H1 (cell line): ENCODE data around the gene GALNT18. TPM values are rescaled to one million over a fixed set of nuclear protein-coding genes. Genes with fewer than 3 reads are reported as not detected.

Source experiments
- CTCF ChIA-PET: fragments of 300-600 bp; sonication (Branson Sonifier 250); formaldehyde crosslinking; loops from one replicate; lab custom pipeline; 2021; ENCODE audit not compliant: partially characterized antibody; lab: Charles Lee
- POLR2A ChIA-PET: fragments of 300-600 bp; sonication (Branson Sonifier 250); formaldehyde crosslinking; loops from one replicate; lab custom pipeline; 2021; ENCODE audit warnings: inconsistent platforms; ENCODE audit not compliant: partially characterized antibody; lab: Charles Lee
- DNase-seq, 2 experiments: peaks; one replicate each; pipeline versions ENCODE4 v3.0.0 to v3.0.0-alpha.2; 2010 to 2022; ENCODE audit warnings: low spot score in 2 of 2, low read depth in 1 of 2, mixed read lengths in 1 of 2
- FAIRE-seq: peaks from 2 replicates; lab custom pipeline; 2011; peaks lifted over from hg19 to GRCh38; lab: Jason Lieb, UNC
- H2AFZ ChIP-seq: 2 replicates; pipeline ENCODE4 v1.8.1; 2012; ENCODE audit warnings: low read length, inconsistent platforms
- H2AK5ac ChIP-seq: 2 replicates; pipeline ENCODE4 v1.6.1; 2013; ENCODE audit warnings: low read depth, low read length
- H2BK120ac ChIP-seq: replicated peaks from 2 replicates; pipeline ENCODE3; 2013; ENCODE audit warnings: low read depth, low read length, inconsistent platforms
- H2BK12ac ChIP-seq: 2 replicates; pipeline ENCODE4 v1.6.1; 2013; ENCODE audit warnings: low read depth, low read length
- H2BK15ac ChIP-seq: 2 replicates; pipeline ENCODE4 v1.6.1; 2013; ENCODE audit warnings: low read length
- H2BK20ac ChIP-seq: 2 replicates; pipeline ENCODE4 v1.6.1; 2013; ENCODE audit warnings: low read length
- H2BK5ac ChIP-seq: 2 replicates; pipeline ENCODE4 v1.6.1; 2013; ENCODE audit warnings: low read depth, low read length
- H3K14ac ChIP-seq: 2 replicates; pipeline ENCODE4 v1.6.1; 2013; ENCODE audit warnings: inconsistent platforms; ENCODE audit not compliant: insufficient read length
- H3K18ac ChIP-seq: 2 replicates; pipeline ENCODE4 v1.6.1; 2013; ENCODE audit warnings: low read length; ENCODE audit errors: extremely low read depth
- H3K23ac ChIP-seq: 2 replicates; pipeline ENCODE4 v1.6.1; 2013; ENCODE audit warnings: inconsistent platforms; ENCODE audit not compliant: insufficient read length
- H3K23me2 ChIP-seq: 2 replicates; pipeline ENCODE4 v1.6.1; 2013; ENCODE audit warnings: low read depth, low read length
- H3K27ac ChIP-seq: 2 replicates; pipeline ENCODE4 v1.6.1; 2011; ENCODE audit warnings: low read depth, low read length, inconsistent platforms
- H3K27me3 ChIP-seq, 4 experiments: replicated peaks in 1 of 4; 1 replicate in 1 of 4; 2 replicates in 3 of 4; pipeline versions ENCODE4 v1.6.1 to v1.8.1; 2011 to 2013; ENCODE audit warnings: low read length in 3 of 4, mild to moderate bottlenecking in 3 of 4, inconsistent platforms in 2 of 4, mixed read lengths in 2 of 4, moderate library complexity in 1 of 4; ENCODE audit not compliant: control insufficient read depth in 3 of 4, insufficient read depth in 3 of 4; ENCODE audit errors: extremely low read depth in 1 of 4
- H3K36me3 ChIP-seq, 4 experiments: 2 replicates each; pipeline versions ENCODE4 v1.6.1 to v1.8.1; 2011 to 2013; ENCODE audit warnings: mild to moderate bottlenecking in 4 of 4, low read length in 3 of 4, moderate library complexity in 2 of 4, control low read depth in 1 of 4, inconsistent platforms in 1 of 4; ENCODE audit not compliant: insufficient read depth in 4 of 4, control insufficient read depth in 2 of 4
- H3K4ac ChIP-seq: replicated peaks from 2 replicates; pipeline ENCODE3; 2013; ENCODE audit warnings: low read length, low read depth, mixed read lengths, inconsistent platforms; ENCODE audit not compliant: insufficient read length
- H3K4me1 ChIP-seq, 4 experiments: replicated peaks in 1 of 4; 1 replicate in 1 of 4; 2 replicates in 3 of 4; pipeline versions ENCODE4 v1.6.1 to v1.8.1; 2011 to 2013; ENCODE audit warnings: low read length in 3 of 4, inconsistent platforms in 2 of 4, mixed read lengths in 1 of 4; ENCODE audit not compliant: insufficient read depth in 4 of 4, control insufficient read depth in 3 of 4
- H3K4me2 ChIP-seq, 2 experiments: 2 replicates each; pipeline versions ENCODE4 v1.6.1 to v1.8.1; 2011 to 2013; ENCODE audit warnings: low read depth in 2 of 2, low read length in 2 of 2, control low read depth in 1 of 2, inconsistent platforms in 1 of 2, mild to moderate bottlenecking in 1 of 2; ENCODE audit not compliant: insufficient read depth in 1 of 2
- H3K4me3 ChIP-seq, 4 experiments: fragments of 200-600, 300-600 bp in 1 of 4; sonication (generic), shearing (Covaris generic), sonication (Bioruptor Twin) in 1 of 4; 2 replicates each; pipeline versions ENCODE4 v1.5.1 to v1.8.1; 2011 to 2016; ENCODE audit warnings: low read length in 4 of 4, low read depth in 3 of 4, control low read depth in 2 of 4, inconsistent platforms in 2 of 4, mild to moderate bottlenecking in 2 of 4, mixed read lengths in 1 of 4, moderate library complexity in 1 of 4; ENCODE audit not compliant: insufficient read depth in 2 of 4; ENCODE audit errors: extremely low read depth in 1 of 4
- H3K56ac ChIP-seq: replicated peaks from 2 replicates; pipeline ENCODE3; 2013; ENCODE audit warnings: low read depth, mild to moderate bottlenecking, mixed read lengths, low read length, inconsistent platforms; ENCODE audit not compliant: insufficient read length
- H3K79me1 ChIP-seq: 2 replicates; pipeline ENCODE4 v1.6.1; 2013; ENCODE audit warnings: low read depth, low read length, control low read depth
- H3K79me2 ChIP-seq, 2 experiments: 2 replicates each; pipeline versions ENCODE4 v1.6.1 to v1.8.1; 2012 to 2013; ENCODE audit warnings: low read length in 2 of 2, mild to moderate bottlenecking in 2 of 2, inconsistent platforms in 1 of 2; ENCODE audit not compliant: insufficient read depth in 2 of 2, control insufficient read depth in 1 of 2
- H3K9ac ChIP-seq, 4 experiments: replicated peaks in 1 of 4; 1 replicate in 1 of 4; 2 replicates in 3 of 4; pipeline versions ENCODE4 v1.6.1 to v1.8.1; 2011 to 2013; ENCODE audit warnings: low read depth in 3 of 4, low read length in 3 of 4, control low read depth in 2 of 4, mild to moderate bottlenecking in 2 of 4, moderate library complexity in 2 of 4, inconsistent platforms in 1 of 4; ENCODE audit errors: extremely low read depth in 1 of 4
- H3K9me3 ChIP-seq, 2 experiments: 2 replicates each; pipeline versions ENCODE4 v1.6.1 to v1.8.1; 2012 to 2013; ENCODE audit warnings: mild to moderate bottlenecking in 2 of 2, moderate library complexity in 2 of 2, control low read depth in 1 of 2, inconsistent platforms in 1 of 2, low read depth in 1 of 2, low read length in 1 of 2, mixed read lengths in 1 of 2; ENCODE audit not compliant: insufficient read depth in 2 of 2
- H4K20me1 ChIP-seq, 2 experiments: replicated peaks in 1 of 2; 2 replicates each; pipeline versions ENCODE3 to v1.8.1; 2011 to 2013; ENCODE audit warnings: inconsistent platforms in 2 of 2, low read length in 2 of 2, mild to moderate bottlenecking in 1 of 2; ENCODE audit not compliant: insufficient read depth in 2 of 2, control insufficient read depth in 1 of 2
- H4K5ac ChIP-seq: 2 replicates; pipeline ENCODE4 v1.6.1; 2013; ENCODE audit warnings: low read length, low read depth, mixed read lengths, inconsistent platforms; ENCODE audit not compliant: insufficient read length
- H4K8ac ChIP-seq: 2 replicates; pipeline ENCODE4 v1.8.0; 2013; ENCODE audit warnings: mild to moderate bottlenecking, moderate library complexity, low read length, inconsistent platforms; ENCODE audit not compliant: insufficient read depth; ENCODE audit errors: extremely low read depth
- H4K91ac ChIP-seq: replicated peaks from 2 replicates; pipeline ENCODE3; 2013; ENCODE audit warnings: low read length, mixed read lengths, inconsistent platforms; ENCODE audit not compliant: insufficient read length
- YY1 ChIP-seq: IDR thresholded peaks from 2 replicates; pipeline ENCODE4 v1.6.1; 2011; ENCODE audit warnings: low read depth, mild to moderate bottlenecking, low read length
- WGBS, 2 experiments: shearing (Covaris generic) in 1 of 2; methylation state at CpG; one replicate each; pipeline versions ENCODE4 v1.1.6 to v1.1.7; 2013 to 2015; ENCODE audit warnings: low lambda C conversion rate in 2 of 2, mixed read lengths in 2 of 2, inconsistent platforms in 1 of 2, low coverage in 1 of 2, missing lambda C conversion rate in 1 of 2; ENCODE audit not compliant: insufficient replicate concordance in 2 of 2, insufficient coverage in 1 of 2, insufficient read length in 1 of 2; ENCODE audit errors: extremely low coverage in 1 of 2, missing lambda C conversion rate in 1 of 2; 5-methylcytosine and 5-hydroxymethylcytosine counted together
- polyA plus RNA-seq, 7 experiments: library from polyadenylated mRNA; depleted of rRNA in 3 of 7; stranded (reverse) in 5 of 7; unstranded in 2 of 7; fragments of >200 nt in 5 of 7; fragments of 200-250 nt in 2 of 7; gene quantifications; 1 replicate in 5 of 7; 2 replicates in 1 of 7; 4 replicates in 1 of 7; pipeline versions ENCODE4 v1.2.1 to v1.2.3, GENCODE V29; 2011 to 2013; ENCODE audit warnings: missing spikeins in 2 of 7, mixed read lengths in 2 of 7
- total RNA-seq: library from RNA; stranded (reverse); fragmentation: NEBNext Ultra II Directional; extraction: Animal tissue kit (Norgen Biotek cat#: 25700); gene quantifications from 2 replicates; pipeline ENCODE4 v1.2.1, GENCODE V29; 2021

GALNT18 gene
- total and polyA plus RNA-seq, 2 of the 8 experiments (the other 6 are each of a cell fraction or from before 2014, with no cell fraction given): 6.0 to 9.4 TPM

DNA sequence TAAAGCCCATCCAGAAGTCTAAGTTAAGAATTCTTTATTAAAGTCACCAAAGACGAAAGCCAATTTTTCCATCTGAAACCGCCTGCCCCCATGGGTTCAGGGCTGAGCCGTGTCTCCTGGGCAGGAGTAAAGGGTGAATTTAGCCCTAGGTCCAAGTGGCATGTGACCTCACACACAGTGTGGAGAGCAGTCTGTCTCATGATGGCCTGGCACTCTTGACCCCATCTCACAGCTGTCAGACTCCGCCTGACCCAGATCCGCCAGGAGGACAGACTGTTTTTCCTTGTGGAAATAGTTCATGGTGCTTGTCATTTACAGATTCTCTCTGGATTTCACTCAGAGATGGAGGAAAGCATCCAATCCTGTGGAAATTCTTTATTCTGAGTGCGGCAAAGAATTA is 109.7 kb downstream of the GALNT18 start:
- CTCF ChIA-PET: interaction anchor here (1.4 to 1.7 kb wide), 4 partner anchors 10 to 275 kb away, joined by 3 to 4 read pairs (median 4); no protein-coding TSS in a partner anchor
- Histone ChIP-seq H4K91ac (no peak overlapping the region), H4K8ac (no peak overlapping the region; the same call in 1 of the 2 replicates), H2BK120ac (no peak overlapping the region), H3K23ac (no peak overlapping the region), H2AK5ac (no peak overlapping the region), H2BK5ac (no peak overlapping the region), H4K20me1 (peaks cover 0 to 1% of the 10 kb centered on the region in 2 experiments), H3K4me3 (no peak overlapping the region), H3K23me2 (no peaks in the 10 kb centered on the region), H2BK12ac (no peak overlapping the region; the same call in 1 of the 2 replicates), H3K36me3 (no peaks in the 10 kb centered on the region), H2BK15ac (no peak overlapping the region), H3K27me3 (no peaks in the 10 kb centered on the region), H3K18ac (no peak overlapping the region), H3K4me1 (peaks cover 2 to 17% (median 7%) of the 10 kb centered on the region in 4 experiments; a peak in 6 of 7 replicates), H3K79me2 (no peaks in the 10 kb centered on the region), H3K4ac (no peak overlapping the region), H3K9me3 (no peaks in the 10 kb centered on the region), H3K27ac (no peak overlapping the region), H3K14ac (no peak overlapping the region), H3K9ac (no peak overlapping the region), H3K56ac (no peak overlapping the region), H3K79me1 (no peaks in the 10 kb centered on the region), H2AFZ (no peak overlapping the region), H3K4me2 (no peak overlapping the region), H2BK20ac (no peak overlapping the region), H4K5ac (no peak overlapping the region)
- no peak for FAIRE-seq
- POLR2A ChIA-PET: interaction anchor here (0.9 kb wide), 1 partner anchor 9 kb away, joined by 4 read pairs; no protein-coding TSS in a partner anchor
- DNase-seq: no peak
- WGBS, 2 experiments: 88% methylated on average over 6 of the region's 6 CpGs; no CpG with 5 or more reads in 1 of the 2 experiments
- no peak for TF ChIP-seq YY1
